Panc1 (cell line): ENCODE data around the gene PHKA1. TPM values are rescaled to one million over a fixed set of nuclear protein-coding genes. Genes with fewer than 3 reads are reported as not detected.

Experiments used
- ATAC-seq: fragments of 200-7000 bp; cut with Tn5 transposase; 2 replicates; pipeline ENCODE4 v1.9.1; 2020; ENCODE audit warnings: mild to moderate bottlenecking, moderate library complexity
- BruUV-seq: library from RNA; stranded (reverse); fragments of 400-500 nt; replicated peaks from 2 replicates; lab custom pipeline; 2021; lab: Mats Ljungman, UMichigan
- CTCF ChIA-PET: fragments of 300-600 bp; sonication (Branson Sonifier 250); formaldehyde crosslinking; loops from one replicate; lab custom pipeline; 2022; ENCODE audit warnings: antibody characterized with exemption; lab: Charles Lee
- POLR2A ChIA-PET: fragments of 300-600 bp; sonication (Branson Sonifier 250); formaldehyde crosslinking; loops from one replicate; lab custom pipeline; 2022; ENCODE audit warnings: antibody characterized with exemption; lab: Charles Lee
- DNase-seq: peaks from one replicate; pipeline ENCODE4 v3.0.0-alpha.2; 2010; ENCODE audit warnings: low read depth, low spot score
- H3K27ac ChIP-seq: 2 replicates; pipeline ENCODE4 v1.5.1; 2011; ENCODE audit warnings: mild to moderate bottlenecking, low read length, inconsistent platforms
- H3K27me3 ChIP-seq: fragments of 200-500 bp; sonication (Bioruptor generic); 2 replicates; pipeline ENCODE4 v1.6.0; 2014; ENCODE audit warnings: low read length, inconsistent platforms; ENCODE audit not compliant: control insufficient read depth, insufficient read depth
- H3K36me3 ChIP-seq: fragments of 200-500 bp; sonication (Bioruptor generic); 2 replicates; pipeline ENCODE4 v1.5.1; 2014; ENCODE audit warnings: inconsistent platforms, mild to moderate bottlenecking, low read length, moderate library complexity; ENCODE audit not compliant: control insufficient read depth, insufficient read depth
- H3K4me1 ChIP-seq: 2 replicates; pipeline ENCODE4 v1.5.1; 2011; ENCODE audit warnings: inconsistent platforms, mild to moderate bottlenecking, low read length, moderate library complexity; ENCODE audit not compliant: control insufficient read depth, insufficient read depth
- H3K4me3 ChIP-seq, 2 experiments: 2 replicates each; pipeline ENCODE4 v1.5.1; 2011 to 2012; ENCODE audit warnings: low read depth in 2 of 2, low read length in 2 of 2, mild to moderate bottlenecking in 2 of 2, inconsistent platforms in 1 of 2, moderate library complexity in 1 of 2
- H3K9me3 ChIP-seq: fragments of 200-500 bp; sonication (Bioruptor generic); 2 replicates; pipeline ENCODE4 v1.5.1; 2014; ENCODE audit warnings: low read depth, mild to moderate bottlenecking, inconsistent platforms, low read length, moderate library complexity; ENCODE audit not compliant: control insufficient read depth, insufficient read depth
- POLR2AphosphoS5 ChIP-seq: IDR thresholded peaks from 2 replicates; pipeline ENCODE4 v1.6.1; 2012; ENCODE audit warnings: mild to moderate bottlenecking, low read depth, low read length, moderate library complexity
- REST ChIP-seq, 2 experiments: IDR thresholded peaks; 2 replicates each; pipeline ENCODE4 v1.6.1; 2011 to 2012; ENCODE audit warnings: low read depth in 2 of 2, control low read depth in 1 of 2, low read length in 1 of 2, mild to moderate bottlenecking in 1 of 2, moderate library complexity in 1 of 2; ENCODE audit not compliant: insufficient read depth in 1 of 2
- SIN3A ChIP-seq: IDR thresholded peaks from 2 replicates; pipeline ENCODE4 v1.6.1; 2012; ENCODE audit warnings: low read depth, mild to moderate bottlenecking, low read length, moderate library complexity, borderline replicate concordance; ENCODE audit not compliant: insufficient read depth
- TCF7L2 ChIP-seq: IDR thresholded peaks from 2 replicates; pipeline ENCODE4 v1.6.1; 2011; ENCODE audit warnings: mild to moderate bottlenecking, low read depth, low read length, inconsistent platforms
- in situ Hi-C: cut with HindIII; loops from 2 replicates; pipeline ENCODE4 v1.10.0; 2016; ENCODE audit warnings: low sequenced_read_pairs, low pct_unique_long_range_greater_than_20kb
- intact Hi-C: fragments of 100-400 bp; cut with micrococcal nuclease; formaldehyde crosslinking; loops from one replicate; pipeline ENCODE4 v1.10.0; 2022; ENCODE audit not compliant: unreplicated experiment
- total RNA-seq: library from RNA; stranded (reverse); gene quantifications from one replicate; pipeline ENCODE4 v1.2.1, GENCODE V29; 2021; ENCODE audit not compliant: unreplicated experiment
- TF ChIP-seq, protein P1 (sequence below): fragments of 450-650 bp; IDR thresholded peaks from 2 replicates; pipeline ENCODE4 v1.5.1; 2017; ENCODE audit warnings: mild to moderate bottlenecking

Gene PHKA1
- total RNA-seq, 1 experiment from 2014 or later, result 28.6 TPM

GRCh38 chrX:72685018-72685417 lies 29.1 kb downstream of the PHKA1 start:
- in situ Hi-C loops (no loop called here), intact Hi-C loops (no loop called here)
- POLR2A ChIA-PET, result no interaction called here
- no peak for TF ChIP-seq TCF7L2
- Histone ChIP-seq H3K36me3 (no peaks in the 10 kb centered on the region; the same call in 1 of the 2 replicates), H3K4me3 (no peak overlapping the region), H3K4me1 (no peaks in the 10 kb centered on the region), H3K9me3 (no peaks in the 10 kb centered on the region), H3K27me3 (no peaks in the 10 kb centered on the region), H3K27ac (no peak overlapping the region)
- DNase-seq (no peak), ATAC-seq (no peak)
- CTCF ChIA-PET, result no interaction called here
- no TSS peak for BruUV-seq

GRCh38 chrX:72683631-72684030 lies 30.5 kb downstream of the PHKA1 start:
- no peak for ATAC-seq
- CTCF ChIA-PET, result no interaction called here
- Histone ChIP-seq H3K36me3 (no peaks in the 10 kb centered on the region; the same call in 1 of the 2 replicates), H3K4me3 (no peak overlapping the region), H3K9me3 (no peaks in the 10 kb centered on the region), H3K27me3 (no peaks in the 10 kb centered on the region), H3K4me1 (no peaks in the 10 kb centered on the region), H3K27ac (no peak overlapping the region)
- no TSS peak for BruUV-seq
- in situ Hi-C loops, result no loop called here
- DNase-seq, result no peak
- TF ChIP-seq SIN3A (no peak), TCF7L2 (no peak), REST (IDR thresholded peaks at IDR 0.05; ENCODE audit: insufficient read depth in 1 of 2, low read depth in 2 of 2, low read length in 1 of 2) (no peak), POLR2AphosphoS5 (no peak)
- TF ChIP-seq, protein P1, sequence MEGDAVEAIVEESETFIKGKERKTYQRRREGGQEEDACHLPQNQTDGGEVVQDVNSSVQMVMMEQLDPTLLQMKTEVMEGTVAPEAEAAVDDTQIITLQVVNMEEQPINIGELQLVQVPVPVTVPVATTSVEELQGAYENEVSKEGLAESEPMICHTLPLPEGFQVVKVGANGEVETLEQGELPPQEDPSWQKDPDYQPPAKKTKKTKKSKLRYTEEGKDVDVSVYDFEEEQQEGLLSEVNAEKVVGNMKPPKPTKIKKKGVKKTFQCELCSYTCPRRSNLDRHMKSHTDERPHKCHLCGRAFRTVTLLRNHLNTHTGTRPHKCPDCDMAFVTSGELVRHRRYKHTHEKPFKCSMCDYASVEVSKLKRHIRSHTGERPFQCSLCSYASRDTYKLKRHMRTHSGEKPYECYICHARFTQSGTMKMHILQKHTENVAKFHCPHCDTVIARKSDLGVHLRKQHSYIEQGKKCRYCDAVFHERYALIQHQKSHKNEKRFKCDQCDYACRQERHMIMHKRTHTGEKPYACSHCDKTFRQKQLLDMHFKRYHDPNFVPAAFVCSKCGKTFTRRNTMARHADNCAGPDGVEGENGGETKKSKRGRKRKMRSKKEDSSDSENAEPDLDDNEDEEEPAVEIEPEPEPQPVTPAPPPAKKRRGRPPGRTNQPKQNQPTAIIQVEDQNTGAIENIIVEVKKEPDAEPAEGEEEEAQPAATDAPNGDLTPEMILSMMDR, result no peak
- intact Hi-C loops, result no loop called here
- POLR2A ChIA-PET, result no interaction called here

- H3K27ac ChIP-seq, result no peak overlapping the region
- ChIA-PET CTCF (no interaction called here), POLR2A (no interaction called here)
- ATAC-seq (no peak), DNase-seq (no peak)
- H3K4me1 ChIP-seq, result no peaks in the 10 kb centered on the region
- BruUV-seq, result no TSS peak
- intact Hi-C loops, result no loop called here
- H3K4me3 ChIP-seq, result no peak overlapping the region
- no peaks in the 10 kb centered on the region for H3K27me3 ChIP-seq
- peaks cover 2% of the 10 kb centered on the region; the same call in 1 of the 2 replicates for H3K36me3 ChIP-seq
- in situ Hi-C loops, result no loop called here
- no peaks in the 10 kb centered on the region for H3K9me3 ChIP-seq
- TF ChIP-seq POLR2AphosphoS5, result no peak
- no peak for TF ChIP-seq REST (IDR thresholded peaks at IDR 0.05; ENCODE audit: insufficient read depth in 1 of 2, low read depth in 2 of 2, low read length in 1 of 2)
- TF ChIP-seq, protein P1, result no peak
- TF ChIP-seq SIN3A, result no peak
- TF ChIP-seq TCF7L2, result no peak
Observed at GRCh38 chrX:72676465-72676864, 37.6 kb downstream of the PHKA1 start.
